H1 (cell line): ENCODE data around the gene LRPAP1. TPM values are rescaled to one million over a fixed set of nuclear protein-coding genes. Genes with fewer than 3 reads are reported as not detected.

ENCODE experiments used
- CTCF ChIA-PET: fragments of 300-600 bp; sonication (Branson Sonifier 250); formaldehyde crosslinking; loops from one replicate; lab custom pipeline; 2021; ENCODE audit not compliant: partially characterized antibody; lab: Charles Lee
- POLR2A ChIA-PET: fragments of 300-600 bp; sonication (Branson Sonifier 250); formaldehyde crosslinking; loops from one replicate; lab custom pipeline; 2021; ENCODE audit warnings: inconsistent platforms; ENCODE audit not compliant: partially characterized antibody; lab: Charles Lee
- DNase-seq, 2 experiments: peaks; one replicate each; pipeline versions ENCODE4 v3.0.0 to v3.0.0-alpha.2; 2010 to 2022; ENCODE audit warnings: low spot score in 2 of 2, low read depth in 1 of 2, mixed read lengths in 1 of 2
- FAIRE-seq: peaks from 2 replicates; lab custom pipeline; 2011; peaks lifted over from hg19 to GRCh38; lab: Jason Lieb, UNC
- H2AFZ ChIP-seq: 2 replicates; pipeline ENCODE4 v1.8.1; 2012; ENCODE audit warnings: low read length, inconsistent platforms
- H2AK5ac ChIP-seq: 2 replicates; pipeline ENCODE4 v1.6.1; 2013; ENCODE audit warnings: low read depth, low read length
- H2BK120ac ChIP-seq: replicated peaks from 2 replicates; pipeline ENCODE3; 2013; ENCODE audit warnings: low read depth, low read length, inconsistent platforms
- H2BK12ac ChIP-seq: 2 replicates; pipeline ENCODE4 v1.6.1; 2013; ENCODE audit warnings: low read depth, low read length
- H2BK15ac ChIP-seq: 2 replicates; pipeline ENCODE4 v1.6.1; 2013; ENCODE audit warnings: low read length
- H2BK20ac ChIP-seq: 2 replicates; pipeline ENCODE4 v1.6.1; 2013; ENCODE audit warnings: low read length
- H2BK5ac ChIP-seq: 2 replicates; pipeline ENCODE4 v1.6.1; 2013; ENCODE audit warnings: low read depth, low read length
- H3K14ac ChIP-seq: 2 replicates; pipeline ENCODE4 v1.6.1; 2013; ENCODE audit warnings: inconsistent platforms; ENCODE audit not compliant: insufficient read length
- H3K18ac ChIP-seq: 2 replicates; pipeline ENCODE4 v1.6.1; 2013; ENCODE audit warnings: low read length; ENCODE audit errors: extremely low read depth
- H3K23ac ChIP-seq: 2 replicates; pipeline ENCODE4 v1.6.1; 2013; ENCODE audit warnings: inconsistent platforms; ENCODE audit not compliant: insufficient read length
- H3K23me2 ChIP-seq: 2 replicates; pipeline ENCODE4 v1.6.1; 2013; ENCODE audit warnings: low read depth, low read length
- H3K27ac ChIP-seq: 2 replicates; pipeline ENCODE4 v1.6.1; 2011; ENCODE audit warnings: low read depth, low read length, inconsistent platforms
- H3K27me3 ChIP-seq, 4 experiments: replicated peaks in 1 of 4; 1 replicate in 1 of 4; 2 replicates in 3 of 4; pipeline versions ENCODE4 v1.6.1 to v1.8.1; 2011 to 2013; ENCODE audit warnings: low read length in 3 of 4, mild to moderate bottlenecking in 3 of 4, inconsistent platforms in 2 of 4, mixed read lengths in 2 of 4, moderate library complexity in 1 of 4; ENCODE audit not compliant: control insufficient read depth in 3 of 4, insufficient read depth in 3 of 4; ENCODE audit errors: extremely low read depth in 1 of 4
- H3K36me3 ChIP-seq, 4 experiments: 2 replicates each; pipeline versions ENCODE4 v1.6.1 to v1.8.1; 2011 to 2013; ENCODE audit warnings: mild to moderate bottlenecking in 4 of 4, low read length in 3 of 4, moderate library complexity in 2 of 4, control low read depth in 1 of 4, inconsistent platforms in 1 of 4; ENCODE audit not compliant: insufficient read depth in 4 of 4, control insufficient read depth in 2 of 4
- H3K4ac ChIP-seq: replicated peaks from 2 replicates; pipeline ENCODE3; 2013; ENCODE audit warnings: low read length, low read depth, mixed read lengths, inconsistent platforms; ENCODE audit not compliant: insufficient read length
- H3K4me1 ChIP-seq, 4 experiments: replicated peaks in 1 of 4; 1 replicate in 1 of 4; 2 replicates in 3 of 4; pipeline versions ENCODE4 v1.6.1 to v1.8.1; 2011 to 2013; ENCODE audit warnings: low read length in 3 of 4, inconsistent platforms in 2 of 4, mixed read lengths in 1 of 4; ENCODE audit not compliant: insufficient read depth in 4 of 4, control insufficient read depth in 3 of 4
- H3K4me2 ChIP-seq, 2 experiments: 2 replicates each; pipeline versions ENCODE4 v1.6.1 to v1.8.1; 2011 to 2013; ENCODE audit warnings: low read depth in 2 of 2, low read length in 2 of 2, control low read depth in 1 of 2, inconsistent platforms in 1 of 2, mild to moderate bottlenecking in 1 of 2; ENCODE audit not compliant: insufficient read depth in 1 of 2
- H3K4me3 ChIP-seq, 4 experiments: fragments of 200-600, 300-600 bp in 1 of 4; sonication (generic), shearing (Covaris generic), sonication (Bioruptor Twin) in 1 of 4; 2 replicates each; pipeline versions ENCODE4 v1.5.1 to v1.8.1; 2011 to 2016; ENCODE audit warnings: low read length in 4 of 4, low read depth in 3 of 4, control low read depth in 2 of 4, inconsistent platforms in 2 of 4, mild to moderate bottlenecking in 2 of 4, mixed read lengths in 1 of 4, moderate library complexity in 1 of 4; ENCODE audit not compliant: insufficient read depth in 2 of 4; ENCODE audit errors: extremely low read depth in 1 of 4
- H3K56ac ChIP-seq: replicated peaks from 2 replicates; pipeline ENCODE3; 2013; ENCODE audit warnings: low read depth, mild to moderate bottlenecking, mixed read lengths, low read length, inconsistent platforms; ENCODE audit not compliant: insufficient read length
- H3K79me1 ChIP-seq: 2 replicates; pipeline ENCODE4 v1.6.1; 2013; ENCODE audit warnings: low read depth, low read length, control low read depth
- H3K79me2 ChIP-seq, 2 experiments: 2 replicates each; pipeline versions ENCODE4 v1.6.1 to v1.8.1; 2012 to 2013; ENCODE audit warnings: low read length in 2 of 2, mild to moderate bottlenecking in 2 of 2, inconsistent platforms in 1 of 2; ENCODE audit not compliant: insufficient read depth in 2 of 2, control insufficient read depth in 1 of 2
- H3K9ac ChIP-seq, 4 experiments: replicated peaks in 1 of 4; 1 replicate in 1 of 4; 2 replicates in 3 of 4; pipeline versions ENCODE4 v1.6.1 to v1.8.1; 2011 to 2013; ENCODE audit warnings: low read depth in 3 of 4, low read length in 3 of 4, control low read depth in 2 of 4, mild to moderate bottlenecking in 2 of 4, moderate library complexity in 2 of 4, inconsistent platforms in 1 of 4; ENCODE audit errors: extremely low read depth in 1 of 4
- H3K9me3 ChIP-seq, 2 experiments: 2 replicates each; pipeline versions ENCODE4 v1.6.1 to v1.8.1; 2012 to 2013; ENCODE audit warnings: mild to moderate bottlenecking in 2 of 2, moderate library complexity in 2 of 2, control low read depth in 1 of 2, inconsistent platforms in 1 of 2, low read depth in 1 of 2, low read length in 1 of 2, mixed read lengths in 1 of 2; ENCODE audit not compliant: insufficient read depth in 2 of 2
- H4K20me1 ChIP-seq, 2 experiments: replicated peaks in 1 of 2; 2 replicates each; pipeline versions ENCODE3 to v1.8.1; 2011 to 2013; ENCODE audit warnings: inconsistent platforms in 2 of 2, low read length in 2 of 2, mild to moderate bottlenecking in 1 of 2; ENCODE audit not compliant: insufficient read depth in 2 of 2, control insufficient read depth in 1 of 2
- H4K5ac ChIP-seq: 2 replicates; pipeline ENCODE4 v1.6.1; 2013; ENCODE audit warnings: low read length, low read depth, mixed read lengths, inconsistent platforms; ENCODE audit not compliant: insufficient read length
- H4K8ac ChIP-seq: 2 replicates; pipeline ENCODE4 v1.8.0; 2013; ENCODE audit warnings: mild to moderate bottlenecking, moderate library complexity, low read length, inconsistent platforms; ENCODE audit not compliant: insufficient read depth; ENCODE audit errors: extremely low read depth
- H4K91ac ChIP-seq: replicated peaks from 2 replicates; pipeline ENCODE3; 2013; ENCODE audit warnings: low read length, mixed read lengths, inconsistent platforms; ENCODE audit not compliant: insufficient read length
- EGR1 ChIP-seq: IDR thresholded peaks from 2 replicates; pipeline ENCODE4 v1.6.1; 2011; ENCODE audit warnings: low read depth, low read length, borderline replicate concordance
- JUN ChIP-seq: IDR thresholded peaks from 2 replicates; pipeline ENCODE4 v1.6.1; 2011; ENCODE audit warnings: low read depth, mild to moderate bottlenecking, improper control_type of control experiment, low read length
- NANOG ChIP-seq: IDR thresholded peaks from 2 replicates; pipeline ENCODE4 v1.6.1; 2011; ENCODE audit warnings: low read length, low read depth, mild to moderate bottlenecking, inconsistent platforms; ENCODE audit not compliant: insufficient read depth, poor library complexity, severe bottlenecking
- POU5F1 ChIP-seq: IDR thresholded peaks from 2 replicates; pipeline ENCODE4 v1.6.1; 2011; ENCODE audit warnings: low read depth, mild to moderate bottlenecking, low read length, moderate library complexity
- RBBP5 ChIP-seq: IDR thresholded peaks from 2 replicates; pipeline ENCODE4 v1.7.1; 2012; ENCODE audit warnings: low read depth, mild to moderate bottlenecking, inconsistent platforms, low read length, moderate library complexity, borderline replicate concordance
- RXRA ChIP-seq: IDR thresholded peaks from 2 replicates; pipeline ENCODE4 v1.6.1; 2011; ENCODE audit warnings: low read depth, mild to moderate bottlenecking, low read length, moderate library complexity; ENCODE audit not compliant: insufficient read depth
- TEAD4 ChIP-seq: IDR thresholded peaks from 2 replicates; pipeline ENCODE4 v1.6.1; 2012; ENCODE audit warnings: low read depth, low read length, inconsistent platforms, mixed read lengths
- ZNF274 ChIP-seq: IDR thresholded peaks from 2 replicates; pipeline ENCODE4 v1.7.0; 2012; ENCODE audit warnings: low read length, borderline replicate concordance; ENCODE audit errors: extremely low read depth
- WGBS, 2 experiments: shearing (Covaris generic) in 1 of 2; methylation state at CpG; one replicate each; pipeline versions ENCODE4 v1.1.6 to v1.1.7; 2013 to 2015; ENCODE audit warnings: low lambda C conversion rate in 2 of 2, mixed read lengths in 2 of 2, inconsistent platforms in 1 of 2, low coverage in 1 of 2, missing lambda C conversion rate in 1 of 2; ENCODE audit not compliant: insufficient replicate concordance in 2 of 2, insufficient coverage in 1 of 2, insufficient read length in 1 of 2; ENCODE audit errors: extremely low coverage in 1 of 2, missing lambda C conversion rate in 1 of 2; 5-methylcytosine and 5-hydroxymethylcytosine counted together
- polyA plus RNA-seq, 7 experiments: library from polyadenylated mRNA; depleted of rRNA in 3 of 7; stranded (reverse) in 5 of 7; unstranded in 2 of 7; fragments of >200 nt in 5 of 7; fragments of 200-250 nt in 2 of 7; gene quantifications; 1 replicate in 5 of 7; 2 replicates in 1 of 7; 4 replicates in 1 of 7; pipeline versions ENCODE4 v1.2.1 to v1.2.3, GENCODE V29; 2011 to 2013; ENCODE audit warnings: missing spikeins in 2 of 7, mixed read lengths in 2 of 7
- total RNA-seq: library from RNA; stranded (reverse); fragmentation: NEBNext Ultra II Directional; extraction: Animal tissue kit (Norgen Biotek cat#: 25700); gene quantifications from 2 replicates; pipeline ENCODE4 v1.2.1, GENCODE V29; 2021
- TF ChIP-seq, protein P1 (sequence below), 3 experiments: IDR thresholded peaks; 1 replicate in 2 of 3; 2 replicates in 1 of 3; pipeline versions ENCODE4 v1.5.1 to v1.6.1; 2011; ENCODE audit warnings: low read length in 3 of 3, mild to moderate bottlenecking in 3 of 3, inconsistent platforms in 2 of 3, low read depth in 1 of 3, moderate library complexity in 1 of 3; ENCODE audit not compliant: insufficient read depth in 1 of 3; ENCODE audit errors: control extremely low read depth in 1 of 3
- TF ChIP-seq, protein P2 (sequence below): IDR thresholded peaks from 2 replicates; pipeline ENCODE4 v1.6.1; 2011; ENCODE audit warnings: low read length, improper control_type of control experiment

The LRPAP1 gene
- total and polyA plus RNA-seq, 2 of the 8 experiments (the other 6 are each of a cell fraction or from before 2014, with no cell fraction given), result 31.1 to 101 TPM

- CTCF ChIA-PET, result no interaction called here
- TF ChIP-seq ZNF274, result no peak
- TF ChIP-seq RBBP5, result no peak
- no peak for TF ChIP-seq JUN
- TF ChIP-seq, protein P1, sequence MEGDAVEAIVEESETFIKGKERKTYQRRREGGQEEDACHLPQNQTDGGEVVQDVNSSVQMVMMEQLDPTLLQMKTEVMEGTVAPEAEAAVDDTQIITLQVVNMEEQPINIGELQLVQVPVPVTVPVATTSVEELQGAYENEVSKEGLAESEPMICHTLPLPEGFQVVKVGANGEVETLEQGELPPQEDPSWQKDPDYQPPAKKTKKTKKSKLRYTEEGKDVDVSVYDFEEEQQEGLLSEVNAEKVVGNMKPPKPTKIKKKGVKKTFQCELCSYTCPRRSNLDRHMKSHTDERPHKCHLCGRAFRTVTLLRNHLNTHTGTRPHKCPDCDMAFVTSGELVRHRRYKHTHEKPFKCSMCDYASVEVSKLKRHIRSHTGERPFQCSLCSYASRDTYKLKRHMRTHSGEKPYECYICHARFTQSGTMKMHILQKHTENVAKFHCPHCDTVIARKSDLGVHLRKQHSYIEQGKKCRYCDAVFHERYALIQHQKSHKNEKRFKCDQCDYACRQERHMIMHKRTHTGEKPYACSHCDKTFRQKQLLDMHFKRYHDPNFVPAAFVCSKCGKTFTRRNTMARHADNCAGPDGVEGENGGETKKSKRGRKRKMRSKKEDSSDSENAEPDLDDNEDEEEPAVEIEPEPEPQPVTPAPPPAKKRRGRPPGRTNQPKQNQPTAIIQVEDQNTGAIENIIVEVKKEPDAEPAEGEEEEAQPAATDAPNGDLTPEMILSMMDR (IDR thresholded peaks at IDR 0.05; ENCODE audit: control extremely low read depth in 1 of 3, insufficient read depth in 1 of 3, low read depth in 1 of 3, low read length in 3 of 3), result no peak
- no peak for TF ChIP-seq TEAD4
- no peak for TF ChIP-seq POU5F1
- TF ChIP-seq, protein P2, sequence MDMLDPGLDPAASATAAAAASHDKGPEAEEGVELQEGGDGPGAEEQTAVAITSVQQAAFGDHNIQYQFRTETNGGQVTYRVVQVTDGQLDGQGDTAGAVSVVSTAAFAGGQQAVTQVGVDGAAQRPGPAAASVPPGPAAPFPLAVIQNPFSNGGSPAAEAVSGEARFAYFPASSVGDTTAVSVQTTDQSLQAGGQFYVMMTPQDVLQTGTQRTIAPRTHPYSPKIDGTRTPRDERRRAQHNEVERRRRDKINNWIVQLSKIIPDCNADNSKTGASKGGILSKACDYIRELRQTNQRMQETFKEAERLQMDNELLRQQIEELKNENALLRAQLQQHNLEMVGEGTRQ, result no peak
- TF ChIP-seq EGR1, result no peak
- no peak for TF ChIP-seq RXRA
- TF ChIP-seq NANOG, result no peak
Measured at GRCh38 chr4:3533423-3533820, 1.2 kb upstream of the LRPAP1 start.

More at GRCh38 chr4:3533423-3533820, 1.2 kb upstream of the LRPAP1 start:
- Histone ChIP-seq H3K9me3 (peaks cover 0 to 3% of the 10 kb centered on the region in 2 experiments; a peak in 1 of 4 replicates), H3K27me3 (peaks cover 1 to 18% (median 13%) of the 10 kb centered on the region in 4 experiments; a peak in 5 of 7 replicates), H3K18ac (no peak overlapping the region), H3K79me1 (peaks cover 7% of the 10 kb centered on the region), H2BK15ac (no peak overlapping the region), H3K9ac (no peak overlapping the region), H2BK12ac (no peak overlapping the region), H3K4me2 (peak overlapping the region in 1 of 2 experiments; percentile 92; a peak in 2 of 4 replicates), H2BK20ac (no peak overlapping the region), H3K14ac (no peak overlapping the region), H4K8ac (no peak overlapping the region), H2BK120ac (no peak overlapping the region), H2AFZ (no peak overlapping the region), H3K4ac (no peak overlapping the region), H3K23ac (no peak overlapping the region), H4K20me1 (peaks cover 12 to 27% of the 10 kb centered on the region in 2 experiments), H3K23me2 (peaks cover 12% of the 10 kb centered on the region), H4K5ac (no peak overlapping the region), H3K56ac (no peak overlapping the region), H3K27ac (no peak overlapping the region), H2BK5ac (no peak overlapping the region), H3K4me1 (peaks cover 3 to 17% (median 10%) of the 10 kb centered on the region in 4 experiments), H4K91ac (no peak overlapping the region), H2AK5ac (no peak overlapping the region), H3K79me2 (peaks cover 0 to 26% of the 10 kb centered on the region in 2 experiments; a peak in 1 of 4 replicates), H3K36me3 (peaks cover 0 to 3% (median 1%) of the 10 kb centered on the region in 4 experiments; a peak in 1 of 8 replicates), H3K4me3 (no peak overlapping the region; a peak in 1 of 8 replicates)
- DNase-seq (no peak), FAIRE-seq (no peak)
- WGBS, 2 experiments, result 88% methylated on average over 7 of the region's 7 CpGs; no CpG with 5 or more reads in 1 of the 2 experiments
- POLR2A ChIA-PET, result interaction anchor here (1.0 kb wide), 1 partner anchor 242 kb away, joined by 3 read pairs; no protein-coding TSS in a partner anchor
